SU-DHL-6 (cell line): ENCODE data around the gene GSTA5.

Experiments used
- EZH2phosphoT487 ChIP-seq: fragments of 200-600 bp; sonication (generic), shearing (Covaris generic); conservative IDR thresholded peaks from 2 replicates; pipeline ENCODE4 v1.6.1; 2018; ENCODE audit warnings: mild to moderate bottlenecking, antibody characterized with exemption, low read length, moderate library complexity, mixed read lengths
- TF ChIP-seq, protein P1 (sequence below): fragments of 200-600 bp; sonication (generic); IDR thresholded peaks from one replicate; pipeline ENCODE4 v1.5.1; 2017; ENCODE audit warnings: antibody characterized with exemption, mild to moderate bottlenecking, low read length, moderate library complexity; ENCODE audit not compliant: insufficient read depth, poor library complexity, severe bottlenecking

DNA sequence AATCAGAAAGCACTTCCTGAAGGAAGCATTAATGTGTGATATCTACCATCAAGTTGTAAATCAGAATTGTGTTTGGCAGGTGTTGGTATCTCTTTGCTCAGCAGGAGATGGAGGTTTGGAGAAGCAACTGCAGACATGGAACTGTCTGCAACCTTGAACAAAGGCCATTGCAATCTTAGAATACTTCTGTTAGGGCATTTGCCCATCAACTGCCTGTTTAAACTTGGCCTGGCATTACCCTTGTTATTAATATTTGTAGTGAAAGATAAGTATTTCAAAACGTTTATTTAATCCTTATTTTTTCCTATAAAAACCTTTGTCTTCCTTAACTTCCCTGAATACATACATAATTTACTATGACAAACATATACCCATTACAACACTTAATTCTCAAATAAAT lies 14.1 kb downstream of the GSTA5 start:
- TF ChIP-seq, protein P1, sequence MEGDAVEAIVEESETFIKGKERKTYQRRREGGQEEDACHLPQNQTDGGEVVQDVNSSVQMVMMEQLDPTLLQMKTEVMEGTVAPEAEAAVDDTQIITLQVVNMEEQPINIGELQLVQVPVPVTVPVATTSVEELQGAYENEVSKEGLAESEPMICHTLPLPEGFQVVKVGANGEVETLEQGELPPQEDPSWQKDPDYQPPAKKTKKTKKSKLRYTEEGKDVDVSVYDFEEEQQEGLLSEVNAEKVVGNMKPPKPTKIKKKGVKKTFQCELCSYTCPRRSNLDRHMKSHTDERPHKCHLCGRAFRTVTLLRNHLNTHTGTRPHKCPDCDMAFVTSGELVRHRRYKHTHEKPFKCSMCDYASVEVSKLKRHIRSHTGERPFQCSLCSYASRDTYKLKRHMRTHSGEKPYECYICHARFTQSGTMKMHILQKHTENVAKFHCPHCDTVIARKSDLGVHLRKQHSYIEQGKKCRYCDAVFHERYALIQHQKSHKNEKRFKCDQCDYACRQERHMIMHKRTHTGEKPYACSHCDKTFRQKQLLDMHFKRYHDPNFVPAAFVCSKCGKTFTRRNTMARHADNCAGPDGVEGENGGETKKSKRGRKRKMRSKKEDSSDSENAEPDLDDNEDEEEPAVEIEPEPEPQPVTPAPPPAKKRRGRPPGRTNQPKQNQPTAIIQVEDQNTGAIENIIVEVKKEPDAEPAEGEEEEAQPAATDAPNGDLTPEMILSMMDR, result no peak
- TF ChIP-seq EZH2phosphoT487, result no peak
